GM23338 (cell line): Measurements from ENCODE around the gene MTMR6. TPM values are rescaled to one million over a fixed set of nuclear protein-coding genes. Genes with fewer than 3 reads are reported as not detected.

Experiments used
- CREB1 ChIP-seq: fragments of 250-450 bp; sonication (Bioruptor Pico); IDR thresholded peaks from 2 replicates; pipeline ENCODE4 v1.5.0; 2020; ENCODE audit warnings: low read depth, mild to moderate bottlenecking, moderate library complexity
- EZH2 ChIP-seq: fragments of 200-600 bp; sonication (generic); IDR thresholded peaks from one replicate; pipeline ENCODE4 v1.8.0; 2017; ENCODE audit warnings: antibody characterized with exemption, mild to moderate bottlenecking, low read depth; ENCODE audit not compliant: unreplicated experiment
- POLR2AphosphoS5 ChIP-seq: IDR thresholded peaks from 2 replicates; pipeline ENCODE4 v1.6.1; 2016; ENCODE audit warnings: antibody characterized with exemption, low read depth
- STAT1 ChIP-seq: IDR thresholded peaks from one replicate; pipeline ENCODE4 v1.6.1; 2016; ENCODE audit warnings: antibody characterized with exemption; ENCODE audit not compliant: unreplicated experiment
- ZNF331 ChIP-seq: fragments of 250-450 bp; sonication (Bioruptor Pico); IDR thresholded peaks from 2 replicates; pipeline ENCODE4 v1.5.0; 2020; ENCODE audit warnings: low read depth, mild to moderate bottlenecking, moderate library complexity
- polyA plus RNA-seq: library from polyadenylated mRNA; unstranded; fragments of >200 nt; fragmentation: Nextera tagmentation; extraction: Ambion mirVana; gene quantifications from 2 replicates; pipeline ENCODE4 v1.2.1, GENCODE V29; 2016
- total RNA-seq: library from RNA; depleted of rRNA; stranded (reverse); fragments of >200 nt; shearing (Covaris generic); gene quantifications from 2 replicates; pipeline ENCODE4 v1.2.3, GENCODE V29; 2014
- TF ChIP-seq, protein P1 (sequence below): fragments of 250-450 bp; sonication (Bioruptor Pico); IDR thresholded peaks from 2 replicates; pipeline ENCODE4 v1.5.0; 2020; ENCODE audit warnings: mild to moderate bottlenecking, moderate library complexity
- TF ChIP-seq, protein P2 (sequence below): IDR thresholded peaks from 2 replicates; pipeline ENCODE4 v1.6.1; 2016; ENCODE audit warnings: antibody characterized with exemption
- TF ChIP-seq, protein P3 (sequence below), 2 experiments: fragments of 200-600 bp in 1 of 2; sonication (generic) in 1 of 2; conservative IDR thresholded peaks; 2 replicates each; pipeline versions ENCODE4 v1.5.1 to v1.6.1; 2016 to 2017; ENCODE audit warnings: antibody characterized with exemption in 2 of 2, low read depth in 2 of 2, mild to moderate bottlenecking in 2 of 2, moderate library complexity in 1 of 2

MTMR6 gene
- total and polyA plus RNA-seq, 2 experiments from 2014 or later: 4.6 to 9.5 TPM

DNA sequence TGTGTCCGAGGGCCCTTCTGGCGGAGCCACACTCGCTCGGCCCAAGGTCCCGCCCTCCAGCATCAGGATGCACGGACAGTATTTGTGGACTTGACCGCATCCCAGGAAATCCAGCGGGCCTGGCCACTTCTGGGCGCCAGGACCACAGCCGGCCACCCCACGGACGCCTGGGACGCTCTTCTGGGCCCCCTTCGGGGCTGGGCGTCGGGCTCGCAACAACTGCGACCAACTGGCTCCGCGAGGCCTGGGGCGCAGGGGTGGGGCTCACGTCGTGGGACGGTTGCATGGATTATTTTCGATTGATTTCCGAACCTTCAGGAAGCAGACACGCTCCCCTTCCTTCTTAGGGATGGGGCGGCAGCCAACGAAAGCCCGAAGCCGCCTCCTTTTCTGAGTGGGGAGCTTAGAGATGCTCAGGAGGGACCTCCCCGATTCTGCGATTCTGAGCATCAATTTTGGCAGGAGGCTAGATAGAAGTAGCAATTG, 13.6 kb upstream of the MTMR6 start (continued):
- TF ChIP-seq, protein P1, sequence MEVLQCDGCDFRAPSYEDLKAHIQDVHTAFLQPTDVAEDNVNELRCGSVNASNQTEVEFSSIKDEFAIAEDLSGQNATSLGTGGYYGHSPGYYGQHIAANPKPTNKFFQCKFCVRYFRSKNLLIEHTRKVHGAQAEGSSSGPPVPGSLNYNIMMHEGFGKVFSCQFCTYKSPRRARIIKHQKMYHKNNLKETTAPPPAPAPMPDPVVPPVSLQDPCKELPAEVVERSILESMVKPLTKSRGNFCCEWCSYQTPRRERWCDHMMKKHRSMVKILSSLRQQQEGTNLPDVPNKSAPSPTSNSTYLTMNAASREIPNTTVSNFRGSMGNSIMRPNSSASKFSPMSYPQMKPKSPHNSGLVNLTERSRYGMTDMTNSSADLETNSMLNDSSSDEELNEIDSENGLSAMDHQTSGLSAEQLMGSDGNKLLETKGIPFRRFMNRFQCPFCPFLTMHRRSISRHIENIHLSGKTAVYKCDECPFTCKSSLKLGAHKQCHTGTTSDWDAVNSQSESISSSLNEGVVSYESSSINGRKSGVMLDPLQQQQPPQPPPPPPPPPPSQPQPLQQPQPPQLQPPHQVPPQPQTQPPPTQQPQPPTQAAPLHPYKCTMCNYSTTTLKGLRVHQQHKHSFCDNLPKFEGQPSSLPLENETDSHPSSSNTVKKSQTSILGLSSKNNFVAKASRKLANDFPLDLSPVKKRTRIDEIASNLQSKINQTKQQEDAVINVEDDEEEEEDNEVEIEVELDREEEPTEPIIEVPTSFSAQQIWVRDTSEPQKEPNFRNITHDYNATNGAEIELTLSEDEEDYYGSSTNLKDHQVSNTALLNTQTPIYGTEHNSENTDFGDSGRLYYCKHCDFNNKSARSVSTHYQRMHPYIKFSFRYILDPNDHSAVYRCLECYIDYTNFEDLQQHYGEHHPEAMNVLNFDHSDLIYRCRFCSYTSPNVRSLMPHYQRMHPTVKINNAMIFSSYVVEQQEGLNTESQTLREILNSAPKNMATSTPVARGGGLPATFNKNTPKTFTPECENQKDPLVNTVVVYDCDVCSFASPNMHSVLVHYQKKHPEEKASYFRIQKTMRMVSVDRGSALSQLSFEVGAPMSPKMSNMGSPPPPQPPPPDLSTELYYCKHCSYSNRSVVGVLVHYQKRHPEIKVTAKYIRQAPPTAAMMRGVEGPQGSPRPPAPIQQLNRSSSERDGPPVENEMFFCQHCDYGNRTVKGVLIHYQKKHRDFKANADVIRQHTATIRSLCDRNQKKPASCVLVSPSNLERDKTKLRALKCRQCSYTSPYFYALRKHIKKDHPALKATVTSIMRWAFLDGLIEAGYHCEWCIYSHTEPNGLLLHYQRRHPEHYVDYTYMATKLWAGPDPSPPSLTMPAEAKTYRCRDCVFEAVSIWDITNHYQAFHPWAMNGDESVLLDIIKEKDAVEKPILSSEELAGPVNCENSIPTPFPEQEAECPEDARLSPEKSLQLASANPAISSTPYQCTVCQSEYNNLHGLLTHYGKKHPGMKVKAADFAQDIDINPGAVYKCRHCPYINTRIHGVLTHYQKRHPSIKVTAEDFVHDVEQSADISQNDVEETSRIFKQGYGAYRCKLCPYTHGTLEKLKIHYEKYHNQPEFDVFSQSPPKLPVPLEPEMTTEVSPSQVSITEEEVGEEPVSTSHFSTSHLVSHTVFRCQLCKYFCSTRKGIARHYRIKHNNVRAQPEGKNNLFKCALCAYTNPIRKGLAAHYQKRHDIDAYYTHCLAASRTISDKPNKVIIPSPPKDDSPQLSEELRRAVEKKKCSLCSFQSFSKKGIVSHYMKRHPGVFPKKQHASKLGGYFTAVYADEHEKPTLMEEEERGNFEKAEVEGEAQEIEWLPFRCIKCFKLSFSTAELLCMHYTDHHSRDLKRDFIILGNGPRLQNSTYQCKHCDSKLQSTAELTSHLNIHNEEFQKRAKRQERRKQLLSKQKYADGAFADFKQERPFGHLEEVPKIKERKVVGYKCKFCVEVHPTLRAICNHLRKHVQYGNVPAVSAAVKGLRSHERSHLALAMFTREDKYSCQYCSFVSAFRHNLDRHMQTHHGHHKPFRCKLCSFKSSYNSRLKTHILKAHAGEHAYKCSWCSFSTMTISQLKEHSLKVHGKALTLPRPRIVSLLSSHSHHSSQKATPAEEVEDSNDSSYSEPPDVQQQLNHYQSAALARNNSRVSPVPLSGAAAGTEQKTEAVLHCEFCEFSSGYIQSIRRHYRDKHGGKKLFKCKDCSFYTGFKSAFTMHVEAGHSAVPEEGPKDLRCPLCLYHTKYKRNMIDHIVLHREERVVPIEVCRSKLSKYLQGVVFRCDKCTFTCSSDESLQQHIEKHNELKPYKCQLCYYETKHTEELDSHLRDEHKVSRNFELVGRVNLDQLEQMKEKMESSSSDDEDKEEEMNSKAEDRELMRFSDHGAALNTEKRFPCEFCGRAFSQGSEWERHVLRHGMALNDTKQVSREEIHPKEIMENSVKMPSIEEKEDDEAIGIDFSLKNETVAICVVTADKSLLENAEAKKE (CRISPR knock-in tag): no peak
- TF ChIP-seq, protein P2, sequence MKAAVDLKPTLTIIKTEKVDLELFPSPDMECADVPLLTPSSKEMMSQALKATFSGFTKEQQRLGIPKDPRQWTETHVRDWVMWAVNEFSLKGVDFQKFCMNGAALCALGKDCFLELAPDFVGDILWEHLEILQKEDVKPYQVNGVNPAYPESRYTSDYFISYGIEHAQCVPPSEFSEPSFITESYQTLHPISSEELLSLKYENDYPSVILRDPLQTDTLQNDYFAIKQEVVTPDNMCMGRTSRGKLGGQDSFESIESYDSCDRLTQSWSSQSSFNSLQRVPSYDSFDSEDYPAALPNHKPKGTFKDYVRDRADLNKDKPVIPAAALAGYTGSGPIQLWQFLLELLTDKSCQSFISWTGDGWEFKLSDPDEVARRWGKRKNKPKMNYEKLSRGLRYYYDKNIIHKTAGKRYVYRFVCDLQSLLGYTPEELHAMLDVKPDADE: no peak
- TF ChIP-seq, protein P3, sequence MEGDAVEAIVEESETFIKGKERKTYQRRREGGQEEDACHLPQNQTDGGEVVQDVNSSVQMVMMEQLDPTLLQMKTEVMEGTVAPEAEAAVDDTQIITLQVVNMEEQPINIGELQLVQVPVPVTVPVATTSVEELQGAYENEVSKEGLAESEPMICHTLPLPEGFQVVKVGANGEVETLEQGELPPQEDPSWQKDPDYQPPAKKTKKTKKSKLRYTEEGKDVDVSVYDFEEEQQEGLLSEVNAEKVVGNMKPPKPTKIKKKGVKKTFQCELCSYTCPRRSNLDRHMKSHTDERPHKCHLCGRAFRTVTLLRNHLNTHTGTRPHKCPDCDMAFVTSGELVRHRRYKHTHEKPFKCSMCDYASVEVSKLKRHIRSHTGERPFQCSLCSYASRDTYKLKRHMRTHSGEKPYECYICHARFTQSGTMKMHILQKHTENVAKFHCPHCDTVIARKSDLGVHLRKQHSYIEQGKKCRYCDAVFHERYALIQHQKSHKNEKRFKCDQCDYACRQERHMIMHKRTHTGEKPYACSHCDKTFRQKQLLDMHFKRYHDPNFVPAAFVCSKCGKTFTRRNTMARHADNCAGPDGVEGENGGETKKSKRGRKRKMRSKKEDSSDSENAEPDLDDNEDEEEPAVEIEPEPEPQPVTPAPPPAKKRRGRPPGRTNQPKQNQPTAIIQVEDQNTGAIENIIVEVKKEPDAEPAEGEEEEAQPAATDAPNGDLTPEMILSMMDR (conservative IDR thresholded peaks at IDR 0.05; ENCODE audit: low read depth in 2 of 2): no peak
- TF ChIP-seq POLR2AphosphoS5 (no peak), STAT1 (no peak), ZNF331 (CRISPR knock-in tag) (no peak), CREB1 (CRISPR knock-in tag) (no peak), EZH2 (no peak)
